Neural cell (in vitro differentiated cells): ENCODE results near the gene OR2H2. TPM values are rescaled to one million over a fixed set of nuclear protein-coding genes. Genes with fewer than 3 reads are reported as not detected.

Experiments used
- H2AFZ ChIP-seq: fragments of 200-600, 300-800 bp; sonication (generic), shearing (Covaris generic); 2 replicates; pipeline ENCODE4 v1.6.0; 2014; ENCODE audit warnings: low read depth, mild to moderate bottlenecking, antibody characterized with exemption, low read length, moderate library complexity
- H3F3A ChIP-seq: fragments of 200-600 bp; shearing (Covaris generic); 2 replicates; pipeline ENCODE4 v1.6.1; 2016; ENCODE audit warnings: mild to moderate bottlenecking, moderate library complexity, mixed read lengths, antibody characterized with exemption, low read length; ENCODE audit not compliant: insufficient read depth, poor library complexity, severe bottlenecking
- H3K27ac ChIP-seq: fragments of 200-600, 300-800 bp; sonication (generic), shearing (Covaris generic); 2 replicates; pipeline ENCODE4 v1.5.1; 2014; ENCODE audit warnings: mild to moderate bottlenecking, low read length, moderate library complexity
- H3K27me3 ChIP-seq: fragments of 300-800, 200-600 bp; sonication (generic), shearing (Covaris generic); 2 replicates; pipeline ENCODE4 v1.6.0; 2014; ENCODE audit warnings: mild to moderate bottlenecking, low read depth, low read length, moderate library complexity; ENCODE audit not compliant: insufficient read depth
- H3K36me3 ChIP-seq: fragments of 300-800, 200-600 bp; sonication (generic), shearing (Covaris generic); 2 replicates; pipeline ENCODE4 v1.5.1; 2014; ENCODE audit warnings: mild to moderate bottlenecking, antibody characterized with exemption, low read length, moderate library complexity; ENCODE audit not compliant: insufficient read depth
- H3K4me2 ChIP-seq: fragments of 300-800, 200-600 bp; sonication (generic), shearing (Covaris generic); 2 replicates; pipeline ENCODE4 v1.6.0; 2014; ENCODE audit warnings: mild to moderate bottlenecking, low read length
- H3K4me3 ChIP-seq: fragments of 300-800, 200-600 bp; sonication (generic), shearing (Covaris generic); 2 replicates; pipeline ENCODE4 v1.5.1; 2014; ENCODE audit warnings: mild to moderate bottlenecking, low read length, moderate library complexity
- H3K79me2 ChIP-seq: fragments of 200-600 bp; shearing (Covaris generic); replicated peaks from 2 replicates; pipeline ENCODE4 v1.6.0; 2014; ENCODE audit warnings: mild to moderate bottlenecking, low read length, moderate library complexity; ENCODE audit not compliant: insufficient read depth
- H3K9ac ChIP-seq: fragments of 300-800, 200-600 bp; sonication (generic), shearing (Covaris generic); 2 replicates; pipeline ENCODE4 v1.6.1; 2016; ENCODE audit warnings: mild to moderate bottlenecking, low read length, mixed read lengths
- H3K9me2 ChIP-seq: fragments of 200-600 bp; shearing (Covaris generic); 2 replicates; pipeline ENCODE4 v1.6.1; 2016; ENCODE audit warnings: mild to moderate bottlenecking, low read length, mixed read lengths; ENCODE audit not compliant: insufficient read depth
- H3K9me3 ChIP-seq: fragments of 200-600, 300-800 bp; sonication (generic), shearing (Covaris generic); 2 replicates; pipeline ENCODE4 v1.6.1; 2016; ENCODE audit warnings: mild to moderate bottlenecking, mixed run types, low read length, moderate library complexity, mixed read lengths
- H4K20me1 ChIP-seq: fragments of 200-600 bp; shearing (Covaris generic); 2 replicates; pipeline ENCODE4 v1.6.1; 2016; ENCODE audit warnings: mild to moderate bottlenecking, mixed run types; ENCODE audit not compliant: insufficient read depth
- EP300 ChIP-seq: fragments of 450-650 bp; conservative IDR thresholded peaks from 2 replicates; pipeline ENCODE4 v1.6.1; 2014; ENCODE audit warnings: antibody characterized with exemption, mild to moderate bottlenecking, moderate library complexity; ENCODE audit not compliant: poor library complexity, severe bottlenecking
- EZH2 ChIP-seq: fragments of 200-600, 300-800 bp; shearing (Covaris generic), sonication (generic); IDR thresholded peaks from 2 replicates; pipeline ENCODE4 v1.6.1; 2014; ENCODE audit warnings: antibody characterized with exemption, low read length, borderline replicate concordance, mild to moderate bottlenecking; ENCODE audit not compliant: insufficient read depth, poor library complexity, severe bottlenecking
- MXI1 ChIP-seq: fragments of 450-650 bp; conservative IDR thresholded peaks from 2 replicates; pipeline ENCODE4 v1.6.1; 2014; ENCODE audit warnings: antibody characterized with exemption, mild to moderate bottlenecking; ENCODE audit not compliant: poor library complexity, severe bottlenecking
- POLR2AphosphoS5 ChIP-seq: IDR thresholded peaks from 2 replicates; pipeline ENCODE4 v1.6.1; 2012
- RAD21 ChIP-seq: fragments of 450-650 bp; conservative IDR thresholded peaks from 2 replicates; pipeline ENCODE4 v1.6.1; 2014; ENCODE audit warnings: antibody characterized with exemption, mild to moderate bottlenecking, moderate library complexity
- SMC3 ChIP-seq: fragments of 450-650 bp; conservative IDR thresholded peaks from 2 replicates; pipeline ENCODE4 v1.6.1; 2014; ENCODE audit warnings: antibody characterized with exemption, mild to moderate bottlenecking, moderate library complexity; ENCODE audit not compliant: poor library complexity
- TAF1 ChIP-seq: IDR thresholded peaks from 2 replicates; pipeline ENCODE4 v1.6.1; 2012; ENCODE audit warnings: low read depth
- polyA minus RNA-seq: library from RNA; depleted of rRNA, polyadenylated mRNA; stranded (reverse); fragments of >200 nt; gene quantifications from 2 replicates; pipeline ENCODE4 v1.2.3, GENCODE V29; 2014
- polyA plus RNA-seq: library from polyadenylated mRNA; depleted of rRNA; stranded (reverse); fragments of >200 nt; gene quantifications from 2 replicates; pipeline ENCODE4 v1.2.3, GENCODE V29; 2014
- TF ChIP-seq, protein P1 (sequence below): IDR thresholded peaks from 2 replicates; pipeline ENCODE4 v1.6.1; 2012; ENCODE audit warnings: borderline replicate concordance
- TF ChIP-seq, protein P2 (sequence below): fragments of 450-650 bp; IDR thresholded peaks from 2 replicates; pipeline ENCODE4 v1.5.1; 2014; ENCODE audit warnings: antibody characterized with exemption, mild to moderate bottlenecking, moderate library complexity; ENCODE audit not compliant: poor library complexity, severe bottlenecking

Gene OR2H2
- not detected in 2 replicates for polyA plus RNA-seq
- not detected in 2 replicates for polyA minus RNA-seq

DNA sequence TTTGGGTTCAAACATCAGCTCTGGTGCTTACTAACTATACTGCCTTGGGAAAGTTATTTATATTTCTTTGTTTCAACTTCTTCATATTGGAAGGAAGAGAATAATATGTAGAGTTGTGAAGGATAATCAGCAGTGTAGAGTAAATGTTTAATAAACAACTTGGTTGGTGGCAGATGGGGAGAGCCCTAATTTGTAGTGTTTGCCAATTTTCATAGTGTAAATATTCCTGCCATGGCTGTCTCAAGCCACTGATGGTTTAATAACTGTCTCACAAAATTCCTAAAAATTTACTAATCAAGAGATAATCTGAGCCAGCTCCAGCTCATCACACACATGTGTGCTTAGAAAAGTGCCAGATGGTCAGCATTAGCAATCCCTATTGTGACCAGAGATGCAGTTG is at the start of gene OR2H2:
Gene OR2H2 (plus strand): TSS at position 301 of the 400 bp plus-strand sequence. CDS start 2,824 bp downstream, outside the sequence.
- no peak for TF ChIP-seq POLR2AphosphoS5
- no peak for TF ChIP-seq MXI1
- TF ChIP-seq SMC3, result no peak
- TF ChIP-seq, protein P1, sequence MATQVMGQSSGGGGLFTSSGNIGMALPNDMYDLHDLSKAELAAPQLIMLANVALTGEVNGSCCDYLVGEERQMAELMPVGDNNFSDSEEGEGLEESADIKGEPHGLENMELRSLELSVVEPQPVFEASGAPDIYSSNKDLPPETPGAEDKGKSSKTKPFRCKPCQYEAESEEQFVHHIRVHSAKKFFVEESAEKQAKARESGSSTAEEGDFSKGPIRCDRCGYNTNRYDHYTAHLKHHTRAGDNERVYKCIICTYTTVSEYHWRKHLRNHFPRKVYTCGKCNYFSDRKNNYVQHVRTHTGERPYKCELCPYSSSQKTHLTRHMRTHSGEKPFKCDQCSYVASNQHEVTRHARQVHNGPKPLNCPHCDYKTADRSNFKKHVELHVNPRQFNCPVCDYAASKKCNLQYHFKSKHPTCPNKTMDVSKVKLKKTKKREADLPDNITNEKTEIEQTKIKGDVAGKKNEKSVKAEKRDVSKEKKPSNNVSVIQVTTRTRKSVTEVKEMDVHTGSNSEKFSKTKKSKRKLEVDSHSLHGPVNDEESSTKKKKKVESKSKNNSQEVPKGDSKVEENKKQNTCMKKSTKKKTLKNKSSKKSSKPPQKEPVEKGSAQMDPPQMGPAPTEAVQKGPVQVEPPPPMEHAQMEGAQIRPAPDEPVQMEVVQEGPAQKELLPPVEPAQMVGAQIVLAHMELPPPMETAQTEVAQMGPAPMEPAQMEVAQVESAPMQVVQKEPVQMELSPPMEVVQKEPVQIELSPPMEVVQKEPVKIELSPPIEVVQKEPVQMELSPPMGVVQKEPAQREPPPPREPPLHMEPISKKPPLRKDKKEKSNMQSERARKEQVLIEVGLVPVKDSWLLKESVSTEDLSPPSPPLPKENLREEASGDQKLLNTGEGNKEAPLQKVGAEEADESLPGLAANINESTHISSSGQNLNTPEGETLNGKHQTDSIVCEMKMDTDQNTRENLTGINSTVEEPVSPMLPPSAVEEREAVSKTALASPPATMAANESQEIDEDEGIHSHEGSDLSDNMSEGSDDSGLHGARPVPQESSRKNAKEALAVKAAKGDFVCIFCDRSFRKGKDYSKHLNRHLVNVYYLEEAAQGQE, result no peak
- TF ChIP-seq, protein P2, sequence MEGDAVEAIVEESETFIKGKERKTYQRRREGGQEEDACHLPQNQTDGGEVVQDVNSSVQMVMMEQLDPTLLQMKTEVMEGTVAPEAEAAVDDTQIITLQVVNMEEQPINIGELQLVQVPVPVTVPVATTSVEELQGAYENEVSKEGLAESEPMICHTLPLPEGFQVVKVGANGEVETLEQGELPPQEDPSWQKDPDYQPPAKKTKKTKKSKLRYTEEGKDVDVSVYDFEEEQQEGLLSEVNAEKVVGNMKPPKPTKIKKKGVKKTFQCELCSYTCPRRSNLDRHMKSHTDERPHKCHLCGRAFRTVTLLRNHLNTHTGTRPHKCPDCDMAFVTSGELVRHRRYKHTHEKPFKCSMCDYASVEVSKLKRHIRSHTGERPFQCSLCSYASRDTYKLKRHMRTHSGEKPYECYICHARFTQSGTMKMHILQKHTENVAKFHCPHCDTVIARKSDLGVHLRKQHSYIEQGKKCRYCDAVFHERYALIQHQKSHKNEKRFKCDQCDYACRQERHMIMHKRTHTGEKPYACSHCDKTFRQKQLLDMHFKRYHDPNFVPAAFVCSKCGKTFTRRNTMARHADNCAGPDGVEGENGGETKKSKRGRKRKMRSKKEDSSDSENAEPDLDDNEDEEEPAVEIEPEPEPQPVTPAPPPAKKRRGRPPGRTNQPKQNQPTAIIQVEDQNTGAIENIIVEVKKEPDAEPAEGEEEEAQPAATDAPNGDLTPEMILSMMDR, result no peak
- TF ChIP-seq RAD21, result no peak
- TF ChIP-seq EZH2, result no peak
- TF ChIP-seq EP300, result no peak
- no peak for TF ChIP-seq TAF1
- no peak within 1 kb of the TSS for H3K9ac ChIP-seq
- no peaks in the 10 kb centered on the region for H3K27me3 ChIP-seq
- H3K9me2 ChIP-seq, result no peaks in the 10 kb centered on the region
- no peak within 1 kb of the TSS for H3K4me2 ChIP-seq
- no peaks in the 10 kb centered on the region for H3K79me2 ChIP-seq
- no peaks in the 10 kb centered on the region for H3K36me3 ChIP-seq
- no peaks in the 10 kb centered on the region for H3K9me3 ChIP-seq
- H3F3A ChIP-seq, result no peaks in the 10 kb centered on the region
- H4K20me1 ChIP-seq, result no peaks in the 10 kb centered on the region
- H3K27ac ChIP-seq, result no peak within 1 kb of the TSS
- no peak within 1 kb of the TSS for H2AFZ ChIP-seq
- no peak within 1 kb of the TSS for H3K4me3 ChIP-seq

DNA sequence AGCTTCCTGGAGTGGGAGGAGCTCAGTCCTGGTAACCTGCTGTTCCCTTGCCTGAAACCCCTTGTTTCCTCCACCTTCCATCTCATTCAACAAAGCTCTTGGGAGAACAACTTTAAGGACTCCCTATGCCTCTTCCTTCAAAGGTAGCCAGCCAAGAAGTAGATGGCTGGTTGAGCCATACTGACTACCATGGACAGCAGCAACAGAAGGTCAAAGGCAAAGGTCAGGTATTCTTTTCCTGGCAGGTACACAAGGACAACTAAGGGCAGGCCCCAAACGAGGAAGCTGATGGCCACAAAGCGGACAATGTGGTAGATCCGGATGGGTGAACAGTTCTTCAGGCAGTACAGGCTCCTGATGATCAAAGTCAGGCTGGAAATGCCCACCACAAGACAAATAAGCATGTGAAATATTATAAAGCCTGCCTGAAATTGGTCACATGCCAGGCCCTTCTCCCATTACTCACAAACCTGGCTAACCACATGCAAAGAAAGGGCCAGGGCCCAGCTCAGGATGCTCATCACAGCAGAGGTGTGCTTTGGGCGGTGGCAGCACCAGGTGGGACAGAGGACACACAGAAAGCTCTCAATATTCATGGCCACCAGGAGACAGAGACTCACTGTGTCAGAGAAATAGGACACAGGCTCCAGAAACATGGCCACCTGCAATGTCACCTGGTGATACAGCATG is 47.1 kb upstream of the OR2H2 start:
- H3K36me3 ChIP-seq, result no peaks in the 10 kb centered on the region
- H2AFZ ChIP-seq, result no peak overlapping the region
- TF ChIP-seq SMC3, result no peak
- TF ChIP-seq MXI1, result no peak
- no peak for TF ChIP-seq POLR2AphosphoS5
- TF ChIP-seq, protein P1, result no peak
- TF ChIP-seq TAF1, result no peak
- no peak for TF ChIP-seq EP300
- TF ChIP-seq EZH2, result no peak
- no peak for TF ChIP-seq RAD21
- no peak overlapping the region for H3K27ac ChIP-seq
- H3K9me3 ChIP-seq, result no peaks in the 10 kb centered on the region
- no peak overlapping the region for H3K9ac ChIP-seq
- no peaks in the 10 kb centered on the region for H3K79me2 ChIP-seq
- H3K4me3 ChIP-seq, result no peak overlapping the region
- no peaks in the 10 kb centered on the region for H3F3A ChIP-seq
- no peaks in the 10 kb centered on the region for H3K9me2 ChIP-seq
- no peaks in the 10 kb centered on the region for H4K20me1 ChIP-seq
- no peaks in the 10 kb centered on the region for H3K27me3 ChIP-seq
- no peak overlapping the region for H3K4me2 ChIP-seq
